Stimulated activated CD8-positive, alpha-beta memory T cell treated with anti-CD3 and anti-CD28 coated beads, Interleukin-4, amount 100 ng/mL, for 4 hours (primary cell): Measurements from ENCODE around the gene CA7.
"Not testable (repeated sequence)": the region's sequence is repeated elsewhere in the genome, so short reads cannot be mapped to it uniquely, and the experiment has no call there.

Experiments used
- DNase-seq, 2 donors: peaks; one replicate each; pipeline ENCODE4 v3.0.0-alpha.2; 2020; ENCODE audit warnings: low read depth in 2 of 2, low spot score in 1 of 2

The CA7 gene

GRCh38 chr16:66895999-66896398 is 51.8 kb downstream of the CA7 start:
- no peak for DNase-seq

- DNase-seq = not testable (repeated sequence)
Measured at GRCh38 chr16:66896682-66897081, 52.5 kb downstream of the CA7 start.

GRCh38 chr16:66898207-66898606 is 54.0 kb downstream of the CA7 start:
- DNase-seq = no peak

- no peak for DNase-seq
Measured at GRCh38 chr16:66898933-66899309, 54.7 kb downstream of the CA7 start.

GRCh38 chr16:66899310-66899944 is 55.2 kb downstream of the CA7 start:
- DNase-seq = no peak

GRCh38 chr16:66899945-66900710 is 55.9 kb downstream of the CA7 start:
- no peak for DNase-seq

GRCh38 chr16:66900721-66901441 is 56.7 kb downstream of the CA7 start:
- no peak for DNase-seq

- DNase-seq = no peak
Measured at GRCh38 chr16:66901626-66902025, 57.4 kb downstream of the CA7 start.

GRCh38 chr16:66902648-66903543 is 58.7 kb downstream of the CA7 start:
- DNase-seq = no peak
